Measurements from ENCODE around the gene SLC13A4.
"Not testable (repeated sequence)": the region's sequence is repeated elsewhere in the genome, so short reads cannot be mapped to it uniquely, and the experiment has no call there.

SLC13A4 gene

DNA sequence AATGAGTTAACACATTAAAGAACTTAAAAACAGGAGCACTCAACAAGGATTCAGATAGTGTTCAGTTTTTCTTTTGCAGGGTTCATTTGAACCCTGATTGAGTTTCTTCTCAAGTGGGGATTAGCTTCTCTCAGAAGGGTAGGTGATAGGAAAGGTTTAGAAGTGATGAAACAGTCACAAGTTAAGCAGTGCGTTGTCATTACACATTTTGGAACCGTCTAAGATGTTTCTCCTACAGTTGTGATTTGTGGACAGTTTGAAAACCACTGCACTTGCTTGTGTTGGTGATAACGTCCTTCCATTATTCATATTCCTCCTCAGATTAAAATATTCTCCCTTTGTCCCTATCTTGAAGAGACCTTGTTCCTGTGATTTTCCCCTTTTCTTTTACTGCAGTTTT is 62.9 kb downstream of the SLC13A4 start:
- DNase-seq (ENCODE audit: low read depth in 2 of 2), result no peak

DNA sequence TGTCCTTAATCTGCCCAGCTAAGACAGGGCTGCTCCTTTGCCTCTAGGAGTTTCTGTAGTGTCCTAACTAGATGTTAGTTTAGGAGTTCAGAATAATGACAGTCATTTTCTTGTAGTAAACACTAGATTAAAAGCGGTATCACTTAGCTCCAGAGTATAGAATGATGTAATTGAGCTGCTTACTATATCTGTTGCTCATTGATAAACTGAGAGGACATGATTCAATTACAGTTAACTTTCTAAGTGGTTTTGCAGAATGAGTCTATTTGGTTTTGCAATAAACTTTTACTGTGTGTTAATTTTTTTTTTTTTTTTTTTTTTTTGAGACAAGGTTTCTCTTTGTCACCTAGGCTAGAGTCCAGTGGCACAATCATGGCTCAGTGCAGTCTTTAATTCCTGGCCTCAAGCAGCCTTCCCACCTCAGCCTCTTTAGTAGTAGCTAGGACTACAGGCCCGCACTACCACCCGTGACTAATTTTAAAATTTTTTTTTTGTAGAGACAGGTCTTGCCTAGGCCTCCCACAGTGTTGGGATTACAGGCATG is 63.9 kb downstream of the SLC13A4 start:
- no peak for DNase-seq (ENCODE audit: low read depth in 2 of 2)

GRCh38 chr7:135662373-135663114 is 65.4 kb downstream of the SLC13A4 start, which contains the start of gene STMP1:
Gene STMP1 (plus strand): TSS chr7:135662514.
- DNase-seq (ENCODE audit: low read depth in 2 of 2), result peak; percentile 94 to 95

DNA sequence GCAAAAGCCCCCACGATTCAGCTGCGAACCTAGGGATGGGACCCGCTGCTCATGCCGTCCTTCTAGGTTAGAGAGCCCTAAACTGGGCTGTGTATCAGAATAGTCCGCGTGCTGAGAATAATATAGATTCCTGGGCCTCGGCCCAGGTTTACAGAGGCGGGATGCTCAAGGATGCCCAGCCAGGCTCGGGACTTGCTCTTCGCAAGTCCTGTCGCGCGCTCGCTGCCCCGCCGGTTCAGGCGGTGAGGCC is 65.9 kb downstream of the SLC13A4 start:
- DNase-seq (ENCODE audit: low read depth in 2 of 2), result no peak

DNA sequence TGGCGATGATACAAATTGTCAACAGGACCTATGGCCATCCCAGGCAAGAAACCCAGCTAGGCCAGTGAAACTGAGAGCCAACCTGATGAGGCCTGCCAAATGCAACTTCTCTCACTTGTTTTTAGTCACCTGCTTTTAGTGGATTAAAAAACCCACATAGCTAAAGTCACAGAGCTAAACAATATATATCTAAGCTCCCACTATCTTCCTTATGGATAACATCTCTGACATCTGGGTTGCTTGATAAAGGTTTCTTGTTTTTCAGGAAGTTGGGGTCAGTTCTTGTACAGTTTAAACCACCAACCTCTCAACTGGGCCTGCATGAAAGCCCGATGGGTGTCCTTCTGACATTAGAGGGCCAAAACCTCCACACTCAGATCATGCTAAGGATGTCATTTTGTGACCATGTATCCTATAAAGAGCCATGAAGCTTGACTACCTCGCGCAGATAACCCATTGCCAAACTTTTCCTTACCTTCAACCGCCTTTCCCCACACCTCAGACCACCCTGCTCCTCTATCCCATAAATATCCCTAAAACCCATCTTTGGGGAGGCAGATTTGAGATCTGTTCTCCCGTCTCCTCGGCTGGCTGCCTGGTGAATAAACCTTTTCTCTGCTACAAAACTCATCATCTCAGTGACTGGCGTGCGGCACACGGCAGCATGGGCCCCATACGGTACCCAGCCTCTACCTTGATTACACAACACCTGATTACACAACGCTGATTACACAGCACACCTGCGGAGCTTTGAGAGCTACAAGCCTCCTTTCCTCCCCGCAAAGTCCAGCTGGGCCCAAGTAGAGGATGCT is 66.5 kb downstream of the SLC13A4 start:
- no peak for DNase-seq (ENCODE audit: low read depth in 2 of 2)

DNA sequence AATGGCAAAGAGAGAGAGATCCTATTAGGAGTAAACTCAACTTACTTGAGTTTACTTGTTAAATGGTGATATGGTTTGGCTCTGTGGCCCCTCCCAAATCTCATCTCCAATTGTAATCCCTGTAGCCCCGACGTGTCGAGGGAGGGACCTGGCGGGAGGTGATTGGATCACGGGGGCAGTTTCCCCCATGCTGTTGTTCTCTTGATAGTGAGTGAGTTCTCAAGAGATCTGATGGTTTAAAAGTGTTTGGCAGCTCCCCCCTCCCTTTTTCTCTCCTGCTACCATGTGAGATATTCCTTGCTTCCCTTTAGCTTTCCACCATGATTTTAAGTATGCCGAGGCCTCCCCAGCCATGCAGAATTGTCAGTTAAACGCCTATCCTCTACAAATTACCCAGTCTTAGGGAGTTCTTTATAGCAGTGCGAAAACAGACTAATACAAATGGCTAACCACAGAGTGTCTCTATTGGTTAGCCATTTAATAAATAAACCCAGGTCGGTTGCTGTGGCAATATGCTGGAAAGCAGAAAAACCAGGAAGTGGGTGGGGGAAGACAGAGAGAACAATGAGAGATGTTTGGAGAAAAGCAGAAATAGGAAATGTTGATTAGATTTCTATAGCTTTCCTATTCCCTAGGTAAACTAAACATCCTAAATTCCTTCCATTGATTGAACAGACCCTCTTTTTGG is 68.7 kb downstream of the SLC13A4 start:
- DNase-seq (ENCODE audit: low read depth in 2 of 2), result no peak

DNA sequence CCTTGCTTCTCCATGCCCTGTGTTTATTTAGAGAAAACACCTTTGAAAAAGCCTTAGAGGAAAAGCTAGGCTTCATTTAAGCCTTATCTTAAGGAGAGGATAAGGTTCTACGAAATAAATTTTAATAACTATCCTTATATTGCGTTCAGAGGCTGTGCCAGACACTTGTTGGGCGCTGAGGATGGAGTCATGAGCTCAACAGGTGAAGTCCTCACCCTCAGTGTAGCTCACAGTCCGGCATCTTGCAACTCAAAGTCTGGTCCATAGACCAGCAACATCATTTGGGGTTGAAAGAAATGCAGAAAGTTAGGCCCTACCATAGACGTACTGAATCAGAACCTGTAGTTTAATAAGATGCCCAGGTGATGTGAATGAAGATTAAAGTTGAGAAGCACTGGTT is 69.4 kb downstream of the SLC13A4 start:
- no peak for DNase-seq (ENCODE audit: low read depth in 2 of 2)

- DNase-seq (ENCODE audit: low read depth in 2 of 2), result no peak
These were observed 74.5 kb downstream of the SLC13A4 start for GRCh38 chr7:135653340-135654080.

GRCh38 chr7:135650831-135651573 is 77.0 kb downstream of the SLC13A4 start:
- DNase-seq (ENCODE audit: low read depth in 2 of 2), result no peak

DNA sequence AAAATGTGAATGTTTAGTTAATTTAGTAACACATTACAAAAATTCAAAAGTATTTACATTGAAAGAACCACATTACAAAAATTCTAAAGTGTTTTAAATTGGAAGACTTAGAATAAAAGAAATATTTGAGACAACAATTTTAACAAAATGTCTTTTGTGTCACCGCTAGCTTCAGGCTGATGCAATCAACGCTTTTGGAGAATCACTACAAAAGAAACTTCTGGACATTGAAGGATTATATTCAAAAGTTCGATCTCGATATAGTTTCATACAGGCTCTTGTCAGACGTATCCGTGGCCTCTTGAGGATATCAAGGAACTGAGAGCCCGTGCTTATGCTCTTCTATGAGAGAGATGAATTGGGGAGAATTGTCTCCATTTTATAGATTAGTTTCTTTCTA is 79.8 kb downstream of the SLC13A4 start:
- no peak for DNase-seq (ENCODE audit: low read depth in 2 of 2)

DNA sequence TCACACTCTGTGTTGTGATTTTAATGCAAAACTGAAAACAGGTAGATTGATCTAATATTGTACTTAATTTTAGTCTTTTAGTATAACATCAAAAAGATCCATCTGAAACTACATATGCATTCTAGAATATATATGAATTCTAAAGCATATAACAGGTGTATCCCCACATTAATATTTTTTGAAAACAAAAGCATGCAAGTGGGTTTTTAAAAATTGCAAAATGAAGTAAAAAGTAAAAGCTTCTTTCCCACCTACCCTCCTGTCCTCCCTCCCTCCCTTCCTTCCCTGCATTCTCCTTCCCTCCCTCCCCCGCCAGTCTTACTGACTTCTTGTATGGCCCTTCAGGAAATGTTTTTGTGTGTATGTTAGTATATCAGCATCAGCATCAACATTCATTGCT is 80.2 kb downstream of the SLC13A4 start:
- DNase-seq (ENCODE audit: low read depth in 2 of 2), result no peak

DNA sequence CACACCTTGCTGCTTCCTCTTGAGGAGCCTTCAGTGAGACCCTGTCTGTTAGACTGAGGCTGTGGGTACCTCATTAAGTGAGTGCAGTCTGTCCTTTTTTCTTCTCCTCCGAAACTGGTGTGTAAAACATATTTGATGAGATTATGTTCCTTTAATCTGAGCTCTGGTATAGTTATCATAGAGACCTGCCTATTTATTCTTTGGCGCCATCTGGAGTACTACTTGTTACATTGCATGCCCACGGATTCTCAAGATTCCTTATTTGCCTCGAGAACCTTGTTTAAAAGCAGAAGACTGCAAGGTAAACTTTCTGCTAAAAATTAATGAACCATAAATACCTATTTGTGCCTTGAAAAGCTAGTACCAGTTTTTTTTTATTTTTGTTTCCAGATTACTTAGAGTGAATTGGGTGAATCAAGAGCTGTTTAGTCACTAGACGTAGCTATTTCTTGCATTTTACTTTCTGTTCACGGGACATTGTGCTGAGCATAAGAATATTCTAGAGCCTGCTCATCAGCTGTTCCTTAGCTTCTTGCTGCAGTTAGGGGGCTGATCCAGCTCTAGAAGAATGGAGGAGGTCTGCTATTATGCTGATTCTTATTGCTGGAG is 82.6 kb downstream of the SLC13A4 start:
- no peak for DNase-seq (ENCODE audit: low read depth in 2 of 2)

DNA sequence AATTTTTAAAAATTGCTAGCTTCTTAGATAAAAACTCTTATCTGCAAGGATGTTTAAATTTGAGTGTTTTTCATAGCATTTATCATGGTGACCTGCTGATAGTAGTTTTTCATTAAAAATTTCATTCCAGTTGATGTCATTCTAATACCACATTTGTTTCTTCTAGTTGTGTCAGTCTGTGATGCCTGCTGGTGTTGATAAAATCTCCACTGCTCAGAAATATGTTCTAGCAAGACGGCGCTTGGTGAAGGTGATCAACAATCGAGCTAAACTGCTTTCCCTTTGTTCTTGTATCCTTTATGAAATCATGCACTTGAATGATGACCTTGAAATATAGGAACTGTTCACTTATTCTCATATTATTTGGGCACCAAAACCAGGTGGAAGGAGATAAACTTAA is 83.3 kb downstream of the SLC13A4 start:
- no peak for DNase-seq (ENCODE audit: low read depth in 2 of 2)

GRCh38 chr7:135644154-135644553 is 83.8 kb downstream of the SLC13A4 start:
- no peak for DNase-seq (ENCODE audit: low read depth in 2 of 2)

DNA sequence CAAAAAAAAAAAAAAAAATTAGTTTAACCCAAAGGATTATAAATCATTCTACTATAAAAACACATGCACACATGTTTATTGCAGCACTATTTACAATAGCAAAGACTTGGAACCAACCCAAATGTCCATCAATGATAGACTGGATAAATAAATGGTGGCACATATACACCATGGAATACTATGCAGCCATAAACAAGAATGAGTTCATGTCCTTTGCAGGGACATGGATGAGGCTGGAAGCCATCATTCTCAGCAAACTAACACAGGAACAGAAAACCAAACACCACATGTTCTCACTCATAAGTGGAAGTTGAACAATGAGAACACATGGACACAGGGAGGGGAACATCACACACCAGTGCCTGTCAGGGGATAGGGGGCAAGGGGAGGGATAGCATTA is 88.3 kb downstream of the SLC13A4 start:
- not testable (repeated sequence) for DNase-seq (ENCODE audit: low read depth in 2 of 2)

- no peak for DNase-seq (ENCODE audit: low read depth in 2 of 2)
These were observed 93.7 kb downstream of the SLC13A4 start for GRCh38 chr7:135634191-135634878.

Measured in stimulated activated CD8-positive, alpha-beta memory T cell treated with anti-CD3 and anti-CD28 coated beads, Interleukin-2, amount 100 ng/mL, for 1 hour (primary cell).